ENCODE results near the gene PRKCB. TPM values are rescaled to one million over a fixed set of nuclear protein-coding genes. Genes with fewer than 3 reads are reported as not detected.

PRKCB gene
- polyA plus RNA-seq, 1 donor (not counting 4 experiments of a cell fraction or from before 2014, with no cell fraction given): 0.18 TPM

GRCh38 chr16:24087891-24088410, 252.2 kb downstream of the PRKCB start:
- no peak for TF ChIP-seq CTCF (optimal IDR thresholded peaks at IDR 0.05 in 1 of 3, IDR thresholded peaks at IDR 0.05 in 1 of 3, conservative IDR thresholded peaks at IDR 0.05 in 1 of 3; ENCODE audit: extremely low read depth in 1 of 3, insufficient read depth in 2 of 3, low read length in 3 of 3)
- no peak for TF ChIP-seq EZH2 (IDR thresholded peaks at IDR 0.05; ENCODE audit: low read length)
- Histone ChIP-seq H3K9me3 (ENCODE audit: control insufficient read depth, low read depth, low read length) (no peaks in the 10 kb centered on the region), H4K20me1 (ENCODE audit: control insufficient read depth, extremely low read depth, insufficient read depth, low read length) (no peaks in the 10 kb centered on the region), H3K4me2 (ENCODE audit: control insufficient read depth, extremely low read depth, insufficient read depth, low read depth, low read length) (no peak overlapping the region), H3K4me3 (ENCODE audit: control insufficient read depth in 2 of 3, extremely low read depth in 1 of 3, insufficient read depth in 2 of 3, low read depth in 1 of 3, low read length in 3 of 3) (no peak overlapping the region), H2AFZ (ENCODE audit: control insufficient read depth, low read length) (no peak overlapping the region), H3K36me3 (ENCODE audit: control insufficient read depth in 2 of 2, extremely low read depth in 1 of 2, insufficient read depth in 2 of 2, low read length in 2 of 2) (no peaks in the 10 kb centered on the region), H3K9ac (ENCODE audit: control insufficient read depth, extremely low read depth, insufficient read depth, low read length) (no peak overlapping the region), H3K79me2 (ENCODE audit: control insufficient read depth, insufficient read depth, low read length) (no peaks in the 10 kb centered on the region), H3K27ac (ENCODE audit: control insufficient read depth, insufficient read depth, low read length) (no peak overlapping the region), H3K9me1 (ENCODE audit: control insufficient read depth, extremely low read depth, insufficient read depth, low read length) (no peaks in the 10 kb centered on the region), H3K27me3 (ENCODE audit: control insufficient read depth, extremely low read depth, insufficient read depth, low read length) (no peaks in the 10 kb centered on the region), H3K4me1 (ENCODE audit: control insufficient read depth, extremely low read depth, insufficient read depth, low read length) (no peaks in the 10 kb centered on the region)
- DNase-seq (ENCODE audit: low read depth, low spot score) (no peak), FAIRE-seq (no peak)
- dilution Hi-C loops (cut with MboI; ENCODE audit: extremely low pct_ligation_motif_present, low sequenced_read_pairs): no loop called here

GRCh38 chr16:24088767-24089166, 253.0 kb downstream of the PRKCB start:
- Histone ChIP-seq H3K9me1 (ENCODE audit: control insufficient read depth, extremely low read depth, insufficient read depth, low read length) (no peaks in the 10 kb centered on the region), H3K9ac (ENCODE audit: control insufficient read depth, extremely low read depth, insufficient read depth, low read length) (no peak overlapping the region), H2AFZ (ENCODE audit: control insufficient read depth, low read length) (no peak overlapping the region), H3K4me1 (ENCODE audit: control insufficient read depth, extremely low read depth, insufficient read depth, low read length) (no peaks in the 10 kb centered on the region), H3K36me3 (ENCODE audit: control insufficient read depth in 2 of 2, extremely low read depth in 1 of 2, insufficient read depth in 2 of 2, low read length in 2 of 2) (no peaks in the 10 kb centered on the region), H3K79me2 (ENCODE audit: control insufficient read depth, insufficient read depth, low read length) (no peaks in the 10 kb centered on the region), H4K20me1 (ENCODE audit: control insufficient read depth, extremely low read depth, insufficient read depth, low read length) (no peaks in the 10 kb centered on the region), H3K9me3 (ENCODE audit: control insufficient read depth, low read depth, low read length) (no peaks in the 10 kb centered on the region), H3K4me3 (ENCODE audit: control insufficient read depth in 2 of 3, extremely low read depth in 1 of 3, insufficient read depth in 2 of 3, low read depth in 1 of 3, low read length in 3 of 3) (no peak overlapping the region), H3K27ac (ENCODE audit: control insufficient read depth, insufficient read depth, low read length) (no peak overlapping the region), H3K27me3 (ENCODE audit: control insufficient read depth, extremely low read depth, insufficient read depth, low read length) (no peaks in the 10 kb centered on the region), H3K4me2 (ENCODE audit: control insufficient read depth, extremely low read depth, insufficient read depth, low read depth, low read length) (no peak overlapping the region)
- FAIRE-seq (no peak), DNase-seq (ENCODE audit: low read depth, low spot score) (no peak)
- TF ChIP-seq EZH2 (IDR thresholded peaks at IDR 0.05; ENCODE audit: low read length): no peak
- TF ChIP-seq CTCF (optimal IDR thresholded peaks at IDR 0.05 in 1 of 3, IDR thresholded peaks at IDR 0.05 in 1 of 3, conservative IDR thresholded peaks at IDR 0.05 in 1 of 3; ENCODE audit: extremely low read depth in 1 of 3, insufficient read depth in 2 of 3, low read length in 3 of 3): no peak
- dilution Hi-C loops (cut with MboI; ENCODE audit: extremely low pct_ligation_motif_present, low sequenced_read_pairs): no loop called here

All from keratinocyte (primary cell).